Stimulated activated CD4-positive, alpha-beta T cell treated with anti-CD3 and anti-CD28 coated beads, Interleukin-1b, Interleukin-23, amount 100 ng/mL, for 1 hour (primary cell): ENCODE measurements around the gene RPTOR.

Experiments
- DNase-seq, 2 donors: peaks; one replicate each; pipeline ENCODE4 v3.0.0-alpha.2; 2020; ENCODE audit warnings: low read depth in 2 of 2

RPTOR gene

GRCh38 chr17:80980397-80981061 lies 435.9 kb downstream of the RPTOR start:
- no peak for DNase-seq

GRCh38 chr17:80981062-80981902 lies 436.6 kb downstream of the RPTOR start:
- no peak for DNase-seq

GRCh38 chr17:80981929-80982425 lies 437.3 kb downstream of the RPTOR start:
- DNase-seq, result no peak

- DNase-seq, result no peak
These were observed 437.9 kb downstream of the RPTOR start for GRCh38 chr17:80982426-80982974.

- DNase-seq, result no peak
These were observed 438.9 kb downstream of the RPTOR start for GRCh38 chr17:80983545-80983944.

GRCh38 chr17:80984749-80985148 lies 440.1 kb downstream of the RPTOR start:
- DNase-seq, result no peak

GRCh38 chr17:80986046-80986445 lies 441.4 kb downstream of the RPTOR start:
- no peak for DNase-seq

- no peak for DNase-seq
These were observed 442.3 kb downstream of the RPTOR start for GRCh38 chr17:80986816-80987475.

- no peak for DNase-seq
These were observed 443.4 kb downstream of the RPTOR start for GRCh38 chr17:80987941-80988461.

GRCh38 chr17:80989586-80989913 lies 444.9 kb downstream of the RPTOR start:
- DNase-seq, result no peak

- DNase-seq, result no peak
These were observed 446.4 kb downstream of the RPTOR start for GRCh38 chr17:80990921-80991644.

GRCh38 chr17:80991645-80992076 lies 447.0 kb downstream of the RPTOR start, which contains the start of gene CHMP6:
Gene CHMP6, plus strand, starts transcription at chr17:80991841. Its CDS starts 78 bp downstream, at chr17:80991919.
- DNase-seq, result peak; percentile 27 to 59

- DNase-seq, result no peak
These were observed 447.7 kb downstream of the RPTOR start for GRCh38 chr17:80992077-80992947.

- DNase-seq, result no peak
These were observed 448.4 kb downstream of the RPTOR start for GRCh38 chr17:80992948-80993624.

GRCh38 chr17:80995131-80995530 lies 450.5 kb downstream of the RPTOR start:
- DNase-seq, result no peak

GRCh38 chr17:80996422-80997305 lies 452.0 kb downstream of the RPTOR start:
- DNase-seq, result no peak

GRCh38 chr17:80997424-80998117 lies 452.9 kb downstream of the RPTOR start:
- no peak for DNase-seq
